ENCODE data around the gene NEK7.

- TF ChIP-seq CTCF (IDR thresholded peaks at IDR 0.05 in 4 of 5, conservative IDR thresholded peaks at IDR 0.05 in 1 of 5) (no peak), POLR2A (IDR thresholded peaks at IDR 0.05) (no peak)
Observed at GRCh38 chr1:198361237-198361767, 204.5 kb downstream of the NEK7 start.
